ENCODE results near the gene TNNI2.

- TF ChIP-seq CTCF (conservative IDR thresholded peaks at IDR 0.05) (no peak), ZFX (IDR thresholded peaks at IDR 0.05) (no peak)
Measured at GRCh38 chr11:1883346-1884302, 44.8 kb downstream of the TNNI2 start.

All from C4-2B (cell line).